OCI-LY7 (cell line): Measurements from ENCODE around the gene HID1. TPM values are rescaled to one million over a fixed set of nuclear protein-coding genes. Genes with fewer than 3 reads are reported as not detected.

Experiments
- BruUV-seq: library from RNA; stranded (reverse); fragments of 400-500 nt; replicated peaks from 2 replicates; lab custom pipeline; 2021; lab: Mats Ljungman, UMichigan
- CTCF ChIA-PET: fragments of 300-600 bp; sonication (Branson Sonifier 250); formaldehyde crosslinking; loops from one replicate; lab custom pipeline; 2022; ENCODE audit warnings: antibody characterized with exemption; ENCODE audit not compliant: unreplicated experiment; lab: Charles Lee
- POLR2A ChIA-PET: fragments of 300-600 bp; sonication (Branson Sonifier 250); formaldehyde crosslinking; loops from one replicate; lab custom pipeline; 2022; ENCODE audit warnings: antibody characterized with exemption; lab: Charles Lee
- DNase-seq: peaks from one replicate; pipeline ENCODE4 v3.0.0-alpha.2; 2015; ENCODE audit warnings: low spot score
- H2AFZ ChIP-seq: fragments of 200-600 bp; sonication (generic), shearing (Covaris generic); 2 replicates; pipeline ENCODE4 v1.6.1; 2014; ENCODE audit warnings: mild to moderate bottlenecking, antibody characterized with exemption, low read length, moderate library complexity
- H3K27ac ChIP-seq: fragments of 200-600 bp; sonication (generic); 2 replicates; pipeline ENCODE4 v1.5.1; 2014; ENCODE audit warnings: mixed run types, low read depth, mild to moderate bottlenecking, moderate library complexity, low read length, inconsistent platforms; ENCODE audit not compliant: poor library complexity, severe bottlenecking
- H3K36me3 ChIP-seq: fragments of 200-600 bp; sonication (generic); 2 replicates; pipeline ENCODE4 v1.6.1; 2014; ENCODE audit warnings: mild to moderate bottlenecking, antibody characterized with exemption, low read length, moderate library complexity, mixed read lengths; ENCODE audit not compliant: insufficient read depth
- H3K4me1 ChIP-seq: fragments of 200-600 bp; sonication (generic); 2 replicates; pipeline ENCODE4 v1.5.1; 2014; ENCODE audit warnings: mild to moderate bottlenecking, low read length; ENCODE audit not compliant: insufficient read depth, poor library complexity, severe bottlenecking
- H3K4me2 ChIP-seq: fragments of 200-600 bp; sonication (generic); 2 replicates; pipeline ENCODE4 v1.6.1; 2014; ENCODE audit warnings: mild to moderate bottlenecking, low read length
- H3K4me3 ChIP-seq: fragments of 200-600 bp; sonication (generic); 2 replicates; pipeline ENCODE4 v1.5.1; 2014; ENCODE audit warnings: mild to moderate bottlenecking, low read depth, low read length; ENCODE audit not compliant: poor library complexity, severe bottlenecking
- H3K79me2 ChIP-seq: fragments of 200-600 bp; sonication (generic); 2 replicates; pipeline ENCODE4 v1.6.1; 2016; ENCODE audit warnings: low read depth, mild to moderate bottlenecking, low read length, moderate library complexity, mixed read lengths; ENCODE audit not compliant: insufficient read depth
- H3K9me2 ChIP-seq: fragments of 200-600 bp; sonication (generic); 2 replicates; pipeline ENCODE4 v1.6.1; 2016; ENCODE audit warnings: mild to moderate bottlenecking, low read length, mixed read lengths; ENCODE audit not compliant: insufficient read depth
- H3K9me3 ChIP-seq: fragments of 200-600 bp; sonication (generic); 2 replicates; pipeline ENCODE4 v1.6.1; 2014; ENCODE audit warnings: mild to moderate bottlenecking, mixed run types, low read length, mixed read lengths
- H4K20me1 ChIP-seq: fragments of 200-600 bp; sonication (generic); 2 replicates; pipeline ENCODE4 v1.6.1; 2014; ENCODE audit warnings: mild to moderate bottlenecking, antibody characterized with exemption, low read length, moderate library complexity, mixed read lengths; ENCODE audit not compliant: insufficient read depth
- EZH2phosphoT487 ChIP-seq: fragments of 200-600 bp; sonication (generic); IDR thresholded peaks from 2 replicates; pipeline ENCODE4 v1.6.1; 2018; ENCODE audit warnings: low read depth, borderline replicate concordance, mild to moderate bottlenecking, mixed run types, antibody characterized with exemption, low read length, moderate library complexity, mixed read lengths
- intact Hi-C: fragments of 100-400 bp; cut with micrococcal nuclease; formaldehyde crosslinking; loops from one replicate; pipeline ENCODE4 v1.10.0; 2022; ENCODE audit not compliant: unreplicated experiment
- total RNA-seq, 2 experiments: library from RNA; depleted of rRNA in 1 of 2; stranded (reverse); fragments of >200 nt in 1 of 2; shearing (Covaris generic) in 1 of 2; gene quantifications; 2 replicates each; pipeline ENCODE4 v1.2.3, GENCODE V29; 2014 to 2022
- TF ChIP-seq, protein P1 (sequence below): fragments of 200-600 bp; sonication (generic); conservative IDR thresholded peaks from 2 replicates; pipeline ENCODE4 v1.5.1; 2014; ENCODE audit warnings: mild to moderate bottlenecking, antibody characterized with exemption, low read length, moderate library complexity, mixed read lengths

The HID1 gene
- total RNA-seq, 2 experiments from 2014 or later: 0.35 to 8.5 TPM

- intact Hi-C loops: no loop called here
- no peak overlapping the region for H2AFZ ChIP-seq
- H3K9me2 ChIP-seq: no peaks in the 10 kb centered on the region
- POLR2A ChIA-PET: interaction anchor here (0.5 kb wide), 1 partner anchor 267 kb away, joined by 3 read pairs; no protein-coding TSS in a partner anchor
- no peak for DNase-seq
- TF ChIP-seq EZH2phosphoT487: no peak
- TF ChIP-seq, protein P1, sequence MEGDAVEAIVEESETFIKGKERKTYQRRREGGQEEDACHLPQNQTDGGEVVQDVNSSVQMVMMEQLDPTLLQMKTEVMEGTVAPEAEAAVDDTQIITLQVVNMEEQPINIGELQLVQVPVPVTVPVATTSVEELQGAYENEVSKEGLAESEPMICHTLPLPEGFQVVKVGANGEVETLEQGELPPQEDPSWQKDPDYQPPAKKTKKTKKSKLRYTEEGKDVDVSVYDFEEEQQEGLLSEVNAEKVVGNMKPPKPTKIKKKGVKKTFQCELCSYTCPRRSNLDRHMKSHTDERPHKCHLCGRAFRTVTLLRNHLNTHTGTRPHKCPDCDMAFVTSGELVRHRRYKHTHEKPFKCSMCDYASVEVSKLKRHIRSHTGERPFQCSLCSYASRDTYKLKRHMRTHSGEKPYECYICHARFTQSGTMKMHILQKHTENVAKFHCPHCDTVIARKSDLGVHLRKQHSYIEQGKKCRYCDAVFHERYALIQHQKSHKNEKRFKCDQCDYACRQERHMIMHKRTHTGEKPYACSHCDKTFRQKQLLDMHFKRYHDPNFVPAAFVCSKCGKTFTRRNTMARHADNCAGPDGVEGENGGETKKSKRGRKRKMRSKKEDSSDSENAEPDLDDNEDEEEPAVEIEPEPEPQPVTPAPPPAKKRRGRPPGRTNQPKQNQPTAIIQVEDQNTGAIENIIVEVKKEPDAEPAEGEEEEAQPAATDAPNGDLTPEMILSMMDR: no peak
- CTCF ChIA-PET: interaction anchor here (0.5 kb wide), 1 partner anchor 154 kb away, joined by 3 read pairs; no protein-coding TSS in a partner anchor
- H3K4me1 ChIP-seq: peaks cover 5% of the 10 kb centered on the region
- H3K4me2 ChIP-seq: no peak overlapping the region
- H4K20me1 ChIP-seq: no peaks in the 10 kb centered on the region
- no peak overlapping the region for H3K27ac ChIP-seq
- H3K9me3 ChIP-seq: no peaks in the 10 kb centered on the region
- no peaks in the 10 kb centered on the region for H3K36me3 ChIP-seq
- H3K4me3 ChIP-seq: no peak overlapping the region
- no peaks in the 10 kb centered on the region for H3K79me2 ChIP-seq
- no TSS peak for BruUV-seq
Measured at GRCh38 chr17:74937064-74938051, 35.2 kb downstream of the HID1 start.

- H2AFZ ChIP-seq: no peak overlapping the region
- H4K20me1 ChIP-seq: no peaks in the 10 kb centered on the region
- intact Hi-C loops: no loop called here
- no peak overlapping the region for H3K4me3 ChIP-seq
- peaks cover 5% of the 10 kb centered on the region for H3K4me1 ChIP-seq
- TF ChIP-seq, protein P1: no peak
- TF ChIP-seq EZH2phosphoT487: no peak
- H3K79me2 ChIP-seq: no peaks in the 10 kb centered on the region
- H3K27ac ChIP-seq: no peak overlapping the region
- H3K4me2 ChIP-seq: no peak overlapping the region
- no peaks in the 10 kb centered on the region for H3K9me2 ChIP-seq
- H3K36me3 ChIP-seq: no peaks in the 10 kb centered on the region
- POLR2A ChIA-PET: no interaction called here
- CTCF ChIA-PET: no interaction called here
- no peak for DNase-seq
- no TSS peak for BruUV-seq
- H3K9me3 ChIP-seq: no peaks in the 10 kb centered on the region
Measured at GRCh38 chr17:74936470-74936799, 36.1 kb downstream of the HID1 start.
